ENCODE results near the gene SLC7A5. TPM values are rescaled to one million over a fixed set of nuclear protein-coding genes. Genes with fewer than 3 reads are reported as not detected.

The SLC7A5 gene
- total RNA-seq, 2 donors from 2014 or later, result 1.6 to 3.4 TPM

- peaks cover 24% of the 10 kb centered on the region for H3K4me1 ChIP-seq
- 82 to 83% methylated on average over 14 to 30 of the region's 30 CpGs for WGBS, 2 donors
- H3K9me3 ChIP-seq, result no peaks in the 10 kb centered on the region
- H3K4me3 ChIP-seq, result no peak overlapping the region
- no peak for DNase-seq
- intact Hi-C loops (cut with DNase I), result no loop called here
- no peak for ATAC-seq
- no peaks in the 10 kb centered on the region for H3K36me3 ChIP-seq (replicated peaks in 1 of 2; ENCODE audit: insufficient read depth in 1 of 2, low read depth in 2 of 2)
- no peak overlapping the region for H3K27ac ChIP-seq
- no peaks in the 10 kb centered on the region for H3K27me3 ChIP-seq
- TF ChIP-seq CTCF (IDR thresholded peaks at IDR 0.05) (no peak), POLR2A (IDR thresholded peaks at IDR 0.05) (no peak)
Observed at GRCh38 chr16:87844120-87844733, 25.1 kb downstream of the SLC7A5 start.

GRCh38 chr16:87843678-87844105, 25.6 kb downstream of the SLC7A5 start:
- 89 to 97% methylated on average over 5 to 16 of the region's 17 CpGs for WGBS, 2 donors
- no peaks in the 10 kb centered on the region for H3K27me3 ChIP-seq
- no peak overlapping the region for H3K4me3 ChIP-seq
- H3K27ac ChIP-seq, result no peak overlapping the region
- intact Hi-C loops (cut with DNase I), result no loop called here
- H3K9me3 ChIP-seq, result no peaks in the 10 kb centered on the region
- no peaks in the 10 kb centered on the region for H3K36me3 ChIP-seq (replicated peaks in 1 of 2; ENCODE audit: insufficient read depth in 1 of 2, low read depth in 2 of 2)
- ATAC-seq (no peak), DNase-seq (no peak)
- TF ChIP-seq CTCF (IDR thresholded peaks at IDR 0.05) (no peak), POLR2A (IDR thresholded peaks at IDR 0.05) (no peak)
- peaks cover 20% of the 10 kb centered on the region for H3K4me1 ChIP-seq

GRCh38 chr16:87842209-87842869, 27.0 kb downstream of the SLC7A5 start:
- Histone ChIP-seq H3K27ac (no peak overlapping the region), H3K27me3 (no peaks in the 10 kb centered on the region), H3K9me3 (no peaks in the 10 kb centered on the region), H3K36me3 (replicated peaks in 1 of 2; ENCODE audit: insufficient read depth in 1 of 2, low read depth in 2 of 2) (no peaks in the 10 kb centered on the region), H3K4me1 (peaks cover 9% of the 10 kb centered on the region), H3K4me3 (no peak overlapping the region)
- ATAC-seq, result no peak
- no peak for TF ChIP-seq CTCF (IDR thresholded peaks at IDR 0.05)
- TF ChIP-seq POLR2A (IDR thresholded peaks at IDR 0.05), result no peak
- intact Hi-C loops (cut with DNase I), result no loop called here
- no peak for DNase-seq
- WGBS, 2 donors, result 81 to 83% methylated on average over 7 to 17 of the region's 17 CpGs

GRCh38 chr16:87841340-87842208, 27.7 kb downstream of the SLC7A5 start:
- H3K4me3 ChIP-seq, result no peak overlapping the region
- no peaks in the 10 kb centered on the region for H3K36me3 ChIP-seq (replicated peaks in 1 of 2; ENCODE audit: insufficient read depth in 1 of 2, low read depth in 2 of 2)
- TF ChIP-seq POLR2A (IDR thresholded peaks at IDR 0.05) (no peak), CTCF (IDR thresholded peaks at IDR 0.05) (no peak)
- intact Hi-C loops (cut with DNase I), result no loop called here
- no peaks in the 10 kb centered on the region for H3K27me3 ChIP-seq
- ATAC-seq (no peak), DNase-seq (no peak)
- H3K4me1 ChIP-seq, result peaks cover 1% of the 10 kb centered on the region
- no peaks in the 10 kb centered on the region for H3K9me3 ChIP-seq
- WGBS, 2 donors, result 87 to 91% methylated on average over 16 to 21 of the region's 22 CpGs
- H3K27ac ChIP-seq, result no peak overlapping the region
